SH-SY5Y (cell line): ENCODE results near the gene OARD1.

Source experiments
- GATA2 ChIP-seq: IDR thresholded peaks from 2 replicates; pipeline ENCODE4 v1.6.1; 2011; ENCODE audit warnings: mild to moderate bottlenecking, low read depth, low read length
- GATA3 ChIP-seq: IDR thresholded peaks from 2 replicates; pipeline ENCODE4 v1.6.1; 2011; ENCODE audit warnings: low read depth, mild to moderate bottlenecking, low read length, moderate library complexity

The OARD1 gene

GRCh38 chr6:41063884-41064285, 8.3 kb downstream of the OARD1 start:
- TF ChIP-seq GATA2 (no peak), GATA3 (no peak)

DNA sequence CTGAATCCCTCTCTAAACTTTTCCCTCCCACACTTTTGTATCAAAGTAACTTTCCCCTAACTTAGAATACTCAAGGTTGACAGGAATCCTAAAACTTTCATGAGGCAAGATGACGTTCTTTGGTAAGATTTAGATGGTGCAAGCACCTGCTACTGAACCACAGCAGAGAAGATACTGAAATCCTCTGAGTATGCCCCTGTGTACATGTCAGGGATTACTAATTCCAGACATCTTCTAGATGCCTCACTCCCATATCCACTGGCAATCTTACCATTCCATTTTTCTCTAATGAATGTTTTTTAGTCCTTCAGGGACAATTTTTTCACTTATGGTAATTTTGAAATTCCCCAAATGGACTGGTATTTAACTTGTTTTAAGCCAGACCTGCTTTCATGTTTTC, 10.1 kb downstream of the OARD1 start:
- TF ChIP-seq GATA3 (no peak), GATA2 (no peak)

GRCh38 chr6:41061196-41061726, 10.9 kb downstream of the OARD1 start:
- no peak for TF ChIP-seq GATA2
- TF ChIP-seq GATA3 = no peak

DNA sequence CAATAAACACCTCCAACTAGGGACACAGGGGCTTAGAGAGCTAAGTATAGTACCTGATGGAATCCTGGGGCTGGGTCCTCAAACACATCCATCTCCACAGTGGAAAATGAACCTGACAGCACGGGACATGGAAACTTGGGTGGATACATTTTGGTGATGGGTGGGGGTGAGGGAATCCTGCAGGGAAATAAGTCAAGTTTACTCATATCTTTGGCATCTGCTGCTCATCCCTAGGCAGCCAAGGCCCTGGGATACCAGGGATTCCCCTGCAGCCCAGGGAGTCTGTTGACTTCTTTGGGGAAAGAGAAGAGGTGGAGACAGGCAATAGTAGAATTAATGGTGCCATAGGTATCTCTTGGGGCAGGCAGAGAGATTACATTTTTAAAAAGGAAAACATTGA, 12.6 kb downstream of the OARD1 start:
- TF ChIP-seq GATA2 (no peak), GATA3 (no peak)

DNA sequence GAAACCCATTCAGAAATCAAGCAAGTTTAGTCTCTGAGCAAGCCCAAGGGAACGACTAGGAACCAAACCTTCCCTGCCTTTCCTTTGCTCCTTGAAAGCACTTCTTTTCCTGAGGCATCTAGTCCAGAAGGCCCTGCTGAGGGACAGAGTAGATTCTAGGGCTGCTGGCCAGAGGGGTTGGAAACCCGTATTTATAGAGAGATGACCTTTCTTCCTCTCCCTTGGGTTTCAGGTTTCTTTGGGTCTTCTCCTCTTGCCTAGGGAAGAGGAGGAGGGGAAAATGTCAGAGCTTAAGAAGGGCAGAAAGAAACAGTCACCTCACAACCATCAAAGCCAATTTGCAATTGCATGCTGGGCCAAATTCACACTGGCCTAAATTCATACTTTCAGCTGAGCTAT, 13.4 kb downstream of the OARD1 start:
- TF ChIP-seq GATA3 (no peak), GATA2 (no peak)

GRCh38 chr6:41056768-41057490, 15.2 kb downstream of the OARD1 start:
- TF ChIP-seq GATA3 (no peak), GATA2 (no peak)

DNA sequence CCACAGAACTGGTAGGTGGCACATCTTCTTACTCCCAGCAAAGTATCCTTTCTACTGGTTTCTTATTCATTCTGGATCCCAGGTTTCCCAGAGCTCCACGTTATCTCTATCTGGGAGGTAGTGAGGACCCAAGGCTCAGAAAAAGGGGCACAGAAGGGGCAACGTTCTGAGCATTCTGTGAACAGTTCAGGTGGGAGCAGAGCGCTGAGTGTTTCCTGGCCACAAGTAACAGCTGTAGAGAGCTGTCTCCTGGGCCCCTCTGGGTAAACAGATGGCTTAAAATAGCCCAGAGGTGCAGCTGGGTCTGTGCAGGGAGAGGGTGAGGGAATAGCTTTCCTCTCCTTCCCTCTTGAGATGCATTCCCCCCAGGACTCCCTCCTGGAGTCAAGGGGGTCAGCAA, 17.0 kb downstream of the OARD1 start:
- TF ChIP-seq GATA3 (no peak), GATA2 (no peak)

DNA sequence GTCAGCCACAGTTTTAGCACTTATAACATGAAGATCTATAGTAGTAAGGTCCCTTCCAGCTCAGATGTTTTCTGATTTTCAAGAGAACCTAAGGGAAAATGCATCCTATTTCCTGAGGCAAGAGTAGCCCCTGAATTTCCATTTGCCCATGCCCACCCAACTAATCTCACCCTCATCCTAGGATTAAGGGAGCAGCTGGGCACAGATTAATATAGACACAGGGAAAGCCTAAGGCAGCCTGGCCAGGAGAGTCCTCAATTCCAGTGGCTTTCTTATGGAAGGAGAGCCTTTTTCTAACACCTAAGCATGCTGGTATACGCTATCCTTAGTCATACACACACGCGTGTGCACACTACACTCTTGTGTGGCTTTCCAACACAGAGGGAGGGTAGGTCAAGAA, 17.6 kb downstream of the OARD1 start:
- no peak for TF ChIP-seq GATA3
- TF ChIP-seq GATA2 = no peak

DNA sequence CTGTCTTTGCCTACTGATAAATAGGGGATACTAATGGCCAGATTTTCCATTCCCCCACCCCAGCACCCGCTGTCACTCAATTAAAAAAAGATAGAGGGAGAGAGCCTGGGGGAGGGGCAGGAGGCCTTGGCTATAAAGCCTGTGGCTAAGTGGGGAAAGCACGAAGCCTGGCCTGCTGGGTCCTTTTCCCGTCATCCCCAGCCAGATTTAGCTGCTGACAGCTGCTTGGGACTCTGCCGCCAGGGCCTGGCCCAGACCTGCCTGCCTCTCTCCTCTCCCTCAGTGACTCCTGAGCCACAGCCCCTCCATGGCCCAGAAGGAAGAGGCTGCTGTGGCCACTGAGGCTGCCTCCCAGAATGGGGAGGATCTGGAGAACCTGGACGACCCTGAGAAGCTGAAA, 19.1 kb downstream of the OARD1 start, which contains the start of gene APOBEC2:
TSS of gene APOBEC2 (plus strand) at position 162 of the 400 bp plus-strand sequence. CDS start at position 308, 146 bp downstream.
- TF ChIP-seq GATA2 (no peak), GATA3 (no peak)

DNA sequence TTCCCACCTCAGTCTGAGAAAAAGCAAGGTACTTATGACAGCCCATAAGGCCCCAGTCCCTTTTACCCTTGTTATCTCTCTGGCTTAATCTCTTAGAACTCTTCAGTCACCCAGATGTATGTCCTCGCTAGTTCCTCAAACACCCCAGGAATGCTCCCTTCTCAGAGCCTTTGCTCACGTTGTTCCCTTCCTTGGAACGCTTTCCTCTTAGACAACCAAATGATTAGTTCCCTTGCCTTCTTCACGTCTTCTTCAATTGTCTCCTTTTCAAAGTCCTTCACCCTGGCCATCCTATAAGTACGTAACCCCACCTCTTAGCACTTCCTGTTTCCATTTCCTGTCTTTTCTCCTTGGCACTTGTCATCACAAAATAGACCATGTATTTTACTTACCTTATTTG, 20.3 kb downstream of the OARD1 start:
- TF ChIP-seq GATA2 = no peak
- TF ChIP-seq GATA3 = no peak

- no peak for TF ChIP-seq GATA2
- TF ChIP-seq GATA3 = no peak
Observed at GRCh38 chr6:41050536-41050935, 21.6 kb downstream of the OARD1 start.

DNA sequence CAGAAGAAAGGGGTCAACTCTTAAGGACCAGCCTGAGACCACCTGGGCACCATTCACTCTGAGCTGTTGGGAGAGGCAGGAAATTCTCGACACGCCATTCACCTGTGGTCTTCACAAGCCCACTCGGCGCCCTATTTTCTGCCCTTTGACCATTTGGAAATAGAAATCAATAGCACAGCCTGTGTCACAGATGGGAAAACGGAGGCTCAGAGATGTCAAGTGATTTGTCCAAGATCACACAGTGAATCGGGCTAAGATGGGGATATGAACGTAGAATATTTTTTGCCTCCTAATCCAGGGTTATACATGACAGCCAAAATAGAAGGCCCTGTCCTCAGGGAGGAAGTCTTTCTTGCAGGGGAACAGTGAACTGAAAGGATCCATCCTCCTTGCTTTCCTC, 22.2 kb downstream of the OARD1 start:
- no peak for TF ChIP-seq GATA3
- TF ChIP-seq GATA2 = no peak

- TF ChIP-seq GATA3 (no peak), GATA2 (no peak)
Observed at GRCh38 chr6:41049521-41049920, 22.6 kb downstream of the OARD1 start.

GRCh38 chr6:41047745-41048732, 24.1 kb downstream of the OARD1 start:
- TF ChIP-seq GATA3 = no peak
- no peak for TF ChIP-seq GATA2
